ENCODE measurements around the gene ANO8. TPM values are rescaled to one million over a fixed set of nuclear protein-coding genes. Genes with fewer than 3 reads are reported as not detected.

Gene ANO8
- total and polyA plus RNA-seq, 2 of the 8 experiments (the other 6 are each of a cell fraction or from before 2014, with no cell fraction given), result 9.5 to 20.7 TPM

GRCh38 chr19:17324357-17325114 lies 10.1 kb downstream of the ANO8 start (continued):
- TF ChIP-seq PHF8 (conservative IDR thresholded peaks at IDR 0.05; ENCODE audit: low read depth, low read length) (no peak), CBX5 (IDR thresholded peaks at IDR 0.05; ENCODE audit: low read depth, low read length) (no peak), RAD21 (IDR thresholded peaks at IDR 0.05 in 1 of 2, conservative IDR thresholded peaks at IDR 0.05 in 1 of 2; ENCODE audit: low read depth in 2 of 2, low read length in 2 of 2) (no peak), BACH1 (IDR thresholded peaks at IDR 0.05; ENCODE audit: low read length) (no peak), POLR2A (IDR thresholded peaks at IDR 0.05; ENCODE audit: control extremely low read depth in 1 of 2, low read depth in 2 of 2, low read length in 2 of 2) (no peak), BRCA1 (IDR thresholded peaks at IDR 0.05; ENCODE audit: low read depth, low read length) (no peak)
- TF ChIP-seq, protein P1, sequence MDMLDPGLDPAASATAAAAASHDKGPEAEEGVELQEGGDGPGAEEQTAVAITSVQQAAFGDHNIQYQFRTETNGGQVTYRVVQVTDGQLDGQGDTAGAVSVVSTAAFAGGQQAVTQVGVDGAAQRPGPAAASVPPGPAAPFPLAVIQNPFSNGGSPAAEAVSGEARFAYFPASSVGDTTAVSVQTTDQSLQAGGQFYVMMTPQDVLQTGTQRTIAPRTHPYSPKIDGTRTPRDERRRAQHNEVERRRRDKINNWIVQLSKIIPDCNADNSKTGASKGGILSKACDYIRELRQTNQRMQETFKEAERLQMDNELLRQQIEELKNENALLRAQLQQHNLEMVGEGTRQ (IDR thresholded peaks at IDR 0.05; ENCODE audit: low read length), result no peak
- TF ChIP-seq, protein P2, sequence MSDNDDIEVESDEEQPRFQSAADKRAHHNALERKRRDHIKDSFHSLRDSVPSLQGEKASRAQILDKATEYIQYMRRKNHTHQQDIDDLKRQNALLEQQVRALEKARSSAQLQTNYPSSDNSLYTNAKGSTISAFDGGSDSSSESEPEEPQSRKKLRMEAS (IDR thresholded peaks at IDR 0.05), result no peak

Measured in H1 (cell line).